ENCODE results near the gene MRM1. TPM values are rescaled to one million over a fixed set of nuclear protein-coding genes. Genes with fewer than 3 reads are reported as not detected.

The MRM1 gene
- total and polyA plus RNA-seq, 9 of the 15 experiments (the other 6 are each of a cell fraction or from before 2014, with no cell fraction given): 0.61 to 28.4 (median 21.5) TPM

DNA sequence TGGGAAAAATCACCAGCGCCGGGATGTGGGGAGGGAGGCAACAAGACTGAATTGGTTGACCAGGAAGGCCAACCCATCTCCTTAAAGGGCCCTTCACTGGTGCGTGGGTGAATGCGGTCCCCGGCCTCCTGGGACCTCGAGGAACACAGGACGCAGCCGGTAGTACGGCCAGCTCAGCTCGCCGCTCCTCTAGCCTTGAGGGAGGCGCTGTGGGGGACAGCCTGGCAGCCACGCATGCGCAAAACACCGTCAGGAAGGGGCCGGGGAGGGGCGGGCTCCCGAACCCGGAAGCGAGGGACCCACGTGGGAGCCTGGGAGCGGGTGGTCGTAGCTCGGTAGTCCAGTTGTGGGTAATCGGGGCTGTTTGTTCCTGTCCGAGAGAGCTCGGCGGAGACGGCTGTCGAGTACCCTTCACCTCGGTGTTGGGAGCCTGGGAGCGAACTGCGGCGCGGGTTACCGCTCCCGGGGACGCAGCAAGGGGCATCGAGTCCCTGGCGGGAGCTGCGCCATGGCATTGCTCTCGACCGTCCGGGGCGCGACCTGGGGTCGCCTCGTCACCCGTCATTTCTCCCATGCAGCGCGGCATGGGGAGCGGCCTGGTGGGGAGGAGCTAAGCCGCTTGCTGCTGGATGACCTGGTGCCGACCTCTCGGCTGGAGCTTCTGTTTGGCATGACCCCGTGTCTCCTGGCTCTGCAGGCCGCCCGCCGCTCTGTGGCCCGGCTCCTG lies at the start of gene MRM1 (continued):
- TF ChIP-seq, protein P1, sequence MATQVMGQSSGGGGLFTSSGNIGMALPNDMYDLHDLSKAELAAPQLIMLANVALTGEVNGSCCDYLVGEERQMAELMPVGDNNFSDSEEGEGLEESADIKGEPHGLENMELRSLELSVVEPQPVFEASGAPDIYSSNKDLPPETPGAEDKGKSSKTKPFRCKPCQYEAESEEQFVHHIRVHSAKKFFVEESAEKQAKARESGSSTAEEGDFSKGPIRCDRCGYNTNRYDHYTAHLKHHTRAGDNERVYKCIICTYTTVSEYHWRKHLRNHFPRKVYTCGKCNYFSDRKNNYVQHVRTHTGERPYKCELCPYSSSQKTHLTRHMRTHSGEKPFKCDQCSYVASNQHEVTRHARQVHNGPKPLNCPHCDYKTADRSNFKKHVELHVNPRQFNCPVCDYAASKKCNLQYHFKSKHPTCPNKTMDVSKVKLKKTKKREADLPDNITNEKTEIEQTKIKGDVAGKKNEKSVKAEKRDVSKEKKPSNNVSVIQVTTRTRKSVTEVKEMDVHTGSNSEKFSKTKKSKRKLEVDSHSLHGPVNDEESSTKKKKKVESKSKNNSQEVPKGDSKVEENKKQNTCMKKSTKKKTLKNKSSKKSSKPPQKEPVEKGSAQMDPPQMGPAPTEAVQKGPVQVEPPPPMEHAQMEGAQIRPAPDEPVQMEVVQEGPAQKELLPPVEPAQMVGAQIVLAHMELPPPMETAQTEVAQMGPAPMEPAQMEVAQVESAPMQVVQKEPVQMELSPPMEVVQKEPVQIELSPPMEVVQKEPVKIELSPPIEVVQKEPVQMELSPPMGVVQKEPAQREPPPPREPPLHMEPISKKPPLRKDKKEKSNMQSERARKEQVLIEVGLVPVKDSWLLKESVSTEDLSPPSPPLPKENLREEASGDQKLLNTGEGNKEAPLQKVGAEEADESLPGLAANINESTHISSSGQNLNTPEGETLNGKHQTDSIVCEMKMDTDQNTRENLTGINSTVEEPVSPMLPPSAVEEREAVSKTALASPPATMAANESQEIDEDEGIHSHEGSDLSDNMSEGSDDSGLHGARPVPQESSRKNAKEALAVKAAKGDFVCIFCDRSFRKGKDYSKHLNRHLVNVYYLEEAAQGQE (IDR thresholded peaks at IDR 0.05; ENCODE audit: borderline replicate concordance): peak; percentile 39; the same call in 1 of the 2 replicates
- TF ChIP-seq, protein P1 (CRISPR knock-in tag; IDR thresholded peaks at IDR 0.05; ENCODE audit: low read depth): peak; percentile 78
- TF ChIP-seq MCM3 (IDR thresholded peaks at IDR 0.05) (no peak), STAG1 (CRISPR knock-in tag; IDR thresholded peaks at IDR 0.05; ENCODE audit: borderline replicate concordance) (no peak), ZNF695 (CRISPR knock-in tag; IDR thresholded peaks at IDR 0.05) (no peak), TCF7L2 (IDR thresholded peaks at IDR 0.05; ENCODE audit: low read depth, low read length) (no peak), POLR2H (tag; IDR thresholded peaks at IDR 0.05; ENCODE audit: low read depth) (peak; percentile 64; the same call in 1 of the 2 replicates), CC2D1A (IDR thresholded peaks at IDR 0.05) (no peak), ILK (tag; IDR thresholded peaks at IDR 0.05; ENCODE audit: borderline replicate concordance, low read depth) (no peak), ZBTB7A (IDR thresholded peaks at IDR 0.05; ENCODE audit: borderline replicate concordance, control insufficient read depth, low read depth, low read length) (peak; percentile 82; the same call in 1 of the 2 replicates), CREB1 (IDR thresholded peaks at IDR 0.05) (peak; percentile 64; the same call in 1 of the 2 replicates), CREB1 (CRISPR knock-in tag; IDR thresholded peaks at IDR 0.05) (no peak), HDAC2 (IDR thresholded peaks at IDR 0.05) (peak; percentile 88; the same call in 1 of the 2 replicates), ZNF586 (CRISPR knock-in tag; conservative IDR thresholded peaks at IDR 0.05) (no peak), CBX2 (IDR thresholded peaks at IDR 0.05; ENCODE audit: insufficient read depth, low read length, poor library complexity, severe bottlenecking) (no peak), NCOA2 (IDR thresholded peaks at IDR 0.05; ENCODE audit: partially characterized antibody in 2 of 2) (no peak)
- TF ChIP-seq, protein P2, sequence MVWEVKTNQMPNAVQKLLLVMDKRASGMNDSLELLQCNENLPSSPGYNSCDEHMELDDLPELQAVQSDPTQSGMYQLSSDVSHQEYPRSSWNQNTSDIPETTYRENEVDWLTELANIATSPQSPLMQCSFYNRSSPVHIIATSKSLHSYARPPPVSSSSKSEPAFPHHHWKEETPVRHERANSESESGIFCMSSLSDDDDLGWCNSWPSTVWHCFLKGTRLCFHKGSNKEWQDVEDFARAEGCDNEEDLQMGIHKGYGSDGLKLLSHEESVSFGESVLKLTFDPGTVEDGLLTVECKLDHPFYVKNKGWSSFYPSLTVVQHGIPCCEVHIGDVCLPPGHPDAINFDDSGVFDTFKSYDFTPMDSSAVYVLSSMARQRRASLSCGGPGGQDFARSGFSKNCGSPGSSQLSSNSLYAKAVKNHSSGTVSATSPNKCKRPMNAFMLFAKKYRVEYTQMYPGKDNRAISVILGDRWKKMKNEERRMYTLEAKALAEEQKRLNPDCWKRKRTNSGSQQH (CRISPR knock-in tag; IDR thresholded peaks at IDR 0.05): 0 out of 2 replicates have a peak, but pooled peaks have one; percentile 77
- TF ChIP-seq, protein P3, sequence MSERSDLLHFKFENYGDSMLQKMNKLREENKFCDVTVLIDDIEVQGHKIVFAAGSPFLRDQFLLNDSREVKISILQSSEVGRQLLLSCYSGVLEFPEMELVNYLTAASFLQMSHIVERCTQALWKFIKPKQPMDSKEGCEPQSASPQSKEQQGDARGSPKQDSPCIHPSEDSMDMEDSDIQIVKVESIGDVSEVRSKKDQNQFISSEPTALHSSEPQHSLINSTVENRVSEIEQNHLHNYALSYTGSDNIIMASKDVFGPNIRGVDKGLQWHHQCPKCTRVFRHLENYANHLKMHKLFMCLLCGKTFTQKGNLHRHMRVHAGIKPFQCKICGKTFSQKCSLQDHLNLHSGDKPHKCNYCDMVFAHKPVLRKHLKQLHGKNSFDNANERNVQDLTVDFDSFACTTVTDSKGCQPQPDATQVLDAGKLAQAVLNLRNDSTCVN (CRISPR knock-in tag; IDR thresholded peaks at IDR 0.05): no peak
